ENCODE data around the gene CDCP2.
"Not testable (repeated sequence)": the region's sequence is repeated elsewhere in the genome, so short reads cannot be mapped to it uniquely, and the experiment has no call there.

CDCP2 gene

DNA sequence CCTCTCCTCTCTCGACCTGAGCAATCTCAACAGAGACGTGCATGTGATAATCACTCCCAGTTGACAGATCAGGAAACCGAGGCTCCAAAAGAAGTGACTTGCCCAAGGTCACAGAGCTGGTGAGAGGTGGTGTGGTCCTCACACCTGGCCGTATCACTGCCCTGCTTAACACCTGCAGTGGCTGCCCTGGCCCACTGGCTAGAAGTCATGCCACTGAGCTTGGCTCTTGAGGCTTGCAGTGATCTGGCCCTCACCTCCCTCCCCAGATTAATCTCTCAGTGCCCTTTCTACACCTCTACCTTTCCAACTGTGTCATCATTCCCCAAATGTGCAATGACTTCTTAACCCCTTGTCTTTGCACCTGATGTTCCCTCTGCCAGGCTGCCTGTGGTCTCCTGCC lies 38.8 kb downstream of the CDCP2 start:
- no peak for DNase-seq

DNA sequence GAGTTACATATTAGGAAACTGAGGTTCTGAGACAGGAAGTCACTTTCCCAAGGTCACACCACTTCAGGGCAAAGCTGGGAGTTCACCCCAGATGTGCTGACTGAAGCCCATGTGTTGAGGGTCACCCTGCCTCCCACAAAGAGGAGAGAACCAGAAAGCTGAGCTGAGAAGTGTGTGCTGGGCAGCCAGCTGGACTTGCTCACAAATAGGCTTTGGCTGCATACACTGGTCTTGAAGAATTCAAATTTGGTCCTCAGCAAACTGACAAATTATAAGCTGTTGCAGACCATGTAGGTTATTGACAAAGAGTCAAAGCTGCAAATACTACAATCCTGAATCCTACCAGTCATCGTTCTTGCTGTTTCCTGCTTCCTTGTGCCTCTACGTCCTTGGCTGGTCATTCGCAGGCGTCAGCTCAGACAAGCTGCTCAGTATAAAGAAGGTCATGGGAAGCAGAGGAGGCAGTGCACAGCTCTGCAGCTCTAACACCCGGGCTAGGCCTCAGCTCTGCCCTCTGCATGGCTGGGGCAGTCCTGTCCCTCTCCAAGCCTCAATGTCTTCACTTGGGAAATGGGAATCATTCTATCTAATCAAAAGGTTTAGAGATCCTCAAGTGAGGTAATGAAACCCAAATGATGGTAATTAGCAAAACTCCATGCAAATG lies 40.0 kb downstream of the CDCP2 start:
- no peak for DNase-seq

DNA sequence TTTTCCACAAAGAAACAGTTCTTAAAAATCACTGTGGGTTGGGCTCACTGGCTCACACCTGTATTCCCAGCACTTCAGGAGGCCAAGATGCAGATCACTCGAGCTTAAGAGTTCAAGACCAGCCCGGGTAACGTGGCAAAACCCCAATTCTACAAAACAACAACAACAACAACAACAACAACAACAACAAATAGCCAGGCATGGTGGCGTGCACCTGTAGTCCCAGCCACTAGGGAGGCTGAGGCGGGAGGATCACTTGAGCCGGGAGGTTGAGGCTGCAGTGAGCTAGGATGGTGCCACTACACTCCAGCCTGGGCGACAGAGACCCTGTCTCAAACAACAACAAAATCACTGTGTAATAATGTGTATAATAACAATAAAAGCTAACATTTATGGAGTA lies 40.8 kb downstream of the CDCP2 start:
- DNase-seq, result no peak

DNA sequence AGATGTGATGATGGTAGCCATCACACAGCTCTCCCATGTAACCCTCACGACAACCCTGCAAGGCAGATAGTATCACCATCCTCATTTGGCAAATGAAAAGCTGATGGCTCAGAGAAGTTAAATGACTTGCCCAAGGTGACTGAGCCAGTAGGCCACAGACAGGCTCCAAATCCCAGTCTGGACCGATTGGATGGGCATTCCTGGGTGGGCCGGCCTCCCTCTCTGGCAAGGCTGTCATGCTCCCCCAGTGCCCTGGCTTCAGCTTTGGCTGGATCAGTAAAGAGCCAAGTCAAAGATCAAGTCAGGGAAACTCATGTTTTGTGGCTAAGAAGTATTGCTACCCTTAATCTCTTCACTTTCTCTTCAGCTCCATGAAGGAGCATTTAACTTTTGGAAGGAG lies 41.2 kb downstream of the CDCP2 start:
- DNase-seq, result no peak

DNA sequence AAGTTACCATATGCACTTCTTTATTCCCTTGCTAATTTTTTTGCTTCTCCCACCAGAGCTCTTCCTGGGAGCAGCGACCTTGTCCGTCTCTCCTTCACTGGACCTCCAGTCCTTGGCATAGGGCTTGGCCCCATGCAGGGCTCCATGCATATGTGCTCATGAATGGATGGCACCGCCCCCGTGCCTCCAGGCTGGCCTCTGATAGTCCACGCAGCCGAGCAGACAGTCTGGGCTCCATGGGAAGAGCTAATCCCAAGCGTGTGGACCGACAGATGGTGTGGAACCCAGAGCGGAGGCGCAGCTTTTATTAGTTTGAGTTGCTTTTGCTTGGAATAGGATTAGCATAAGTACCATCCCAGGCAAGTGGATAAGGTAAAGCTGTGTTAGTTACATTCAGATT lies 41.8 kb downstream of the CDCP2 start:
- no peak for DNase-seq

DNA sequence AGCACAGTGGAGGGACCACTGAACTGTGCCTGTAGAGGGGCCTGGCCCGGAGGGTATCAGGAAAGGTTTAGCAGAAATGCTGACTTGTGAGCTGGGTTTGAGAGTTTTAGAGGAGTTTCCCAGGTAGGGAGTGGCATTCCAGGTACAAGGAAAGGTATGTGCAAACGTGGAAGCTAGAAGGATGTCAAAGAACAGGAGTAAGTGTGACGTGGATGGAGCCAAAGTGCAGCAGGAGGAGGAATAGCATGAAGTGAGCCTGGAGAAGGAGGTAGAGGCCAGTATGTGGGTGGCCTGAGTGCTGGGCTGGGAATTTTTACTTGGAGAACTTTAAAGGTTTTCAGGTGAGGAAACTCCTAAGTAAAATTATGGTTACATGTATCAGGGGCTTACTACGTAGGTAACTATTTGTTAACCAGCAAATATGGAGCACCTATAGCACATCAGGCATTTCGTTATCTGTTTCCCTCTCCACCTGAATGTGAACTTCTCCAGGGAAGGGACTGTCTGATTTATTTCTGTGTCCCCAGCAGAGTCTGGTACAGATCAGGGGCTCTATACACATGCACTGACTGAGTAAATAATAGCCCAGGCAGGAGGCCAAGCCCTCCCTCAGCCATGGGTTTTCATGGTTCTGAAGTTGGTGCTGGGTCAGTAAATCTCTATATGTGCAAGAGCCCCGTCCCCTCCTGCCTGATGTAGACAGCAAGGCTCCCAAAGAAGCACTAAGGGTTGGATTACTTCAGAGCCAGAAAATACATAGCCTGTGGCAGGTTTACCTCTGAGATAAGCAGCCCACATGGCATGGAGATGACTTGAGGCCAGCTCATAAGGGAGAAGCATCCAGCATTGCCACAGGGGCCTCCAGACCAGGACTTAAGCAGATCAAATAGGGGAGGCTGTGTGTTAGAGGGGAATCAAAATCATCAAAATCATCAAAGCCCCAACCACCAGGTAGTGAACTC lies 43.4 kb downstream of the CDCP2 start:
- no peak for DNase-seq

DNA sequence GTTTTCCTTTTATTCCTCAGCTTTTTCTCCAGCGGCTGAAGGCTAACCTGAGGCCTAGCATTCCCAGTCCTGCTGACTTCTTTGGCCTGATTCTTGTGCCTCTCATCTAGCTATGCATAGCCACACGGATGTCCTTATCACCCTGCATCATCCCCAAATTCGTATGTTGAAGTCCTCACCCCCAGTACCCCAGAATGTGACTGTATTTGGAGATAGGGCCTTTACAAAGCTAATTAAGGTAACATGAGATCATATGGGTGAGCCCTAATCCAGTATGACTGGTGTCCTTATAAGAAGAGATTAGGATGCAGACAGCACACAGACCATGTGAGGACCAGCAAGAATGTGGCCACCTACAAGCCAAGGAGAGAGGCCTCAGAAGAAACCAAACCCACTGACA lies 44.6 kb downstream of the CDCP2 start:
- no peak for DNase-seq

DNA sequence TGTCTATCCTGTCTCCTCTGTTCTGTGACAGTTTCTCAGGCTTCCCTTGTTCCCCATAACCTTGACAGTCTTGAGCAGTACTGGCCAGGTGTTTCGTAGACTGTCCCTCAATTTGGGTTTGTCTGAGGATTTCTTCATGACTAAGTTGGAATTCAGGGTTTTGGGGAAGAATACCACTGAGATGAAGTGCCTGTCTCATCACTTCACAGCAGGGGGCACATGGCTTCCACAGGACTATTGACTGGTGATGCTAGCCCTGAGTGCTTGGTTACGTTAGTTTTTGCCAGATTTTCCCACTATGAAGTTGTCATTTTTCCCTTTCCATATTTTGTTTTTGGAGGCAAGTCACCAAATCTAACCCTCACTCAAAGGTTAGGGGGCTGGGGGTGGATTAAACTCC lies 45.7 kb downstream of the CDCP2 start:
- DNase-seq, result no peak

DNA sequence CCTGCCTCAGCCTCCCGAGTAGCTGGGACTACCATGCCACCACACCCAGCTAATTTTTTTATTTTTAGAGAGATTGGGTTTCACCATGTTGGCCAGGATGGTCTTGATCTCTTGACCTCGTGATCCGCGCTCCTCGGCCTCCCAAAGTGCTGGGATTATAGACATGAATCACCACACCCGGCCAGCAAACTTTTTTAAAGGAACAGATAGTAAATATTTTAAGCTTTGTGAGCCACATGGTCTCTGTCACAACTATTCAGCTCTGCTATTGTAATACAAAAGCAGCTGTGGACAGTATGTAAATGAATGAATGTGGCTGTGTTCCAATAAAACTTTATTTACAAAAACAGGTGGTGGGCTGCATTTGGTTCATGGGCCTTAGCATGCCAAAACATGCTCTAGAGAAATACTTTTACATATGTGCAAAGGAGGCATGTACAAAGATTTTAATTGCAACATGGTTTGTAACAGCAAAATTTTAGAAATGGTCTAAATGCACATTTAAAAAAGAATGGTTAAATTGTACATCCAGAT lies 47.0 kb downstream of the CDCP2 start:
- DNase-seq, result no peak

DNA sequence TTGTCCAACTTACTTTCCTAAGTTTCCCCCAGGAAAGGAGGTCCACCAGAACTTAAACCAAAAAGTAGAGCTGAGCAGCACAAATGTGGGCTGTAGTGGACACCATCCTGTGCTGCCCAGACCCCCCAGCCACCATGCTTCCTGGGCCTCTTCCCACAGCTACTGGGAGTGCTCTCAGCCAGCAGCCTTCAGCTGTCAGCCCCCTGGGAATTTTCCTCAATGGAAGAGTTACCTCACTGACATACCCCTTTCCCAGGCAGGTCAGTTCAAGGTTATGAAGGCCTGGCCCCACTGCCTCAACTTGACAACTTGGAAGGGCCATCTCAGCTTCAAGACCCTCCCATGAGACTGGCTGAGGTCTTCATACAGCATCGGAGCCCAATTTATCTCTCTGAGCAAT lies 47.7 kb downstream of the CDCP2 start:
- DNase-seq, result no peak

DNA sequence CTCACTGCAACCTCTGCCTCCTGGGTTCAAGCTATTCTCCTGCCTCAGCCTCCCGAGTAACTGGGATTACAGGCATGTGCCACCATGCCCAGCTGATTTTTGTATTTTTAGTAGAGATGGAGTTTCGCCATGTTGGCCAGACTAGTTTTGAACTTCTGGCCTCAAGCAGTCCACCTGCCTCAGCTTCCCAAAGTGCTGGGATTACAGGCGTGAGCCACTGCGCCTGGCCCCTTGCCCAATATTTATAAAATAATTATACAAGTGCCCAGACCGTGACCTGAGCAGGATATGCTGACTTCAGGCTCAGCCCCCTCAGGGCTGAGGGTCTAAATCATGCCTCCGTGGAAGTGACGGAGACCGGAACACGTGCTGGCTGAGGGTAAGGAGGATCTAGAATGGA lies 48.2 kb downstream of the CDCP2 start:
- not testable (repeated sequence) for DNase-seq

DNA sequence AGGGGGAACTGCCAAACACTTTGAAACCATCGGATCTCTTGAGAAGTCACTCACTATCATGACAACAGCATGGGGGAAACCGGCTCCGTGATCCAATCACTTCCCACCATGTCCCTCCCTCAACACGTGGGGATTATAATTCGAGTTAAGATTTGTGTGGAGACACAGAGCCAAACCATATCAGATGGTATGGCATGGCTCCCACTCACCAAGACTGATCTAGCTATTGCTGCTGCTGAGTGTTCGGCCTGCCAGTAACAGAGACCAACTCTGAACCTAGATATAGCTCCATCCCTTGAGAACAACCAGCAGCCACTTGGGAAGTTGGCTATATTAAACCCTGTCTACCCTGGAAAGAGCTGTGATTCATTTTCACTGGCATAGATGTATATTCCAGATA lies 49.4 kb downstream of the CDCP2 start:
- DNase-seq, result no peak

DNA sequence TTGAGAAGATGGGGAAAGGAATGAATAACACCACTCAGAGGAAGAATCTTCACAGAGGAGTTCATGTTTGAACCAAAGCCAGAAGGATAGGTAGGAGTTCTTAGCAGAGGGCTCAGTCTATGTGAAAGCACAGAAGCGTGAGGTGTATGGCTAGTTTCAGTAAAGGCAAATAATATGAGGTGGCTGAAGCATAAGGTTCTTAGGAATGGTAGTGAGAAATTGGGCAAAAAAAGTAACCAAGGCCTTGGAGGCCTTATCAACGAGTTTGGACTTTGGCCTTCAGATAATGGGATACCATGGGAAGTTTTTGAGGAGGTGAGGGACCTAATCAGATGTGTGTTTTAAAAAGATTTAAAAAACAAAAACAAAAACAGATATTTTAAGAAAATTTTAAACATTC lies 52.3 kb downstream of the CDCP2 start:
- DNase-seq, result no peak

DNA sequence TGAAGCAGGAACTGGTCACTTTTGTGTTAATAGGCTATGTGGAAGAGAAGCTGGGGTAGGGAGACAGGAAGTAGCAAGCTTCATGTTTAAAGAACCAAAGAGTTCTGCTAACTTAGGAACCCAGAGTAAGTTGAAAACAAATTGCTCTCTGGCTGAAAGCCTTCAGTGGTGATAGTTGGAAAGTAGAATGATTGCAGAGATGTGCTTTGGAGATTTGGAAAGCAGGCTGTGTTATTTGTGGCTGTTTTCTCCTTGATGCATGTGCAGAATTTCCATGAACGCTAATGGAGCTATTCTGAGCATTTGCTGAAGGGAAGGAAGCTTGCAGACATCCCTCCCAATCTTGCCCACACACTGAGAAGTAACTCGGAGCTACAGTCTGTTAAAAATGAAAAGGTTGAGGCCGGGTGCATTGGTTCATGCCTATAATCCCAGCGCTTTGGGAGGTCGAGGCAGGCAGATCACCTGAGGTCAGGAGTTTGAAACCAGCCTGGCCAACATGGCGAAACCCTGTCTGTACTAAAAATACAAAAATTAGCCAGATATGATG lies 53.7 kb downstream of the CDCP2 start:
- no peak for DNase-seq

DNA sequence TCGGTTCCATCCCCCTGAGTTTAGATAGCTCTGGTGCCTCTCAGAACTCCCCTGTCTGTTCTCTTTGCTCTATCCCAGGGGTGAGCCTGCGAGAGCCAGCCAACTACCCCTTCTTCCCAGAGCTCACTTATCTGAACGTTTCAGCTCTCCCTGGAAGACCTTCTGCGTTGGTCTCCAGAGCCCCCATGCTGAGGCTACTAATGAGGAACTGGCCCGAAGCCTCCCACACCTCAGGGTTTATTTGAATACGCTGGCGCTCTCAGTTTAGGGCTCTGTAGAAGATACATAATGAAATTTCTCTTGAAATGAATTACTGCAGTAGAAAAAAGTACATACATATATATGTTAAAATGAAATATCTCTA lies 55.9 kb downstream of the CDCP2 start:
- DNase-seq, result no peak

DNA sequence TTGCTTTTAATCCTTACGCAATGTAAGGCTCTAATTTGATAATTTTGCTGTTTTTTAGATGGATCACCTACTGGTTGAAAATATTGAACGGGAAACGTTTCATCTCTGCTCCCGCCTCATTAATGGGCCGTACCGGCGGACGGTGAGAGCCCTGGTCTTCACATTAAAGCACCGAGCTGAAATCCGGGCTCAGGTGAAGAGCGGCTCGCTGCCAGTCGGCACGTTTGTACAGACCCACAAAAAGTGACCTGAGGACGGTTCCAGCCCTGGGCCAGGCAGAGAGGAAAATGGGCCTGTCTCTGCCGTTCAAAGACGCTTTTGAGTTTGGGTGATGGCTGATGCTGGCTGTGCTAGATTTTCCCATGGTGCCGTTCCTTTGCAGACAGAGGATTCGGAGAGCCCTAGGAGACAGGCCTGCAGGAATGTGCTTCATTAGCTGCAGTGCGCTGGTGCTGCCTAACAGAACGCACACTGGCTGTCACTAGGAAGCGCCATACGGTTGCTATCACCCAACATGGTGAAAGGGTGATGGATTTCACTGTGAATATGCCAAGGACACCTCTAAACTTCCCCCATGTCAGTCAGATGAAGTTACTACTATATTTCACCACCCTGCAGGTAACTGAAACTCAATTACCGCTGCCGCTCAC lies 56.4 kb downstream of the CDCP2 start:
- DNase-seq, result no peak

DNA sequence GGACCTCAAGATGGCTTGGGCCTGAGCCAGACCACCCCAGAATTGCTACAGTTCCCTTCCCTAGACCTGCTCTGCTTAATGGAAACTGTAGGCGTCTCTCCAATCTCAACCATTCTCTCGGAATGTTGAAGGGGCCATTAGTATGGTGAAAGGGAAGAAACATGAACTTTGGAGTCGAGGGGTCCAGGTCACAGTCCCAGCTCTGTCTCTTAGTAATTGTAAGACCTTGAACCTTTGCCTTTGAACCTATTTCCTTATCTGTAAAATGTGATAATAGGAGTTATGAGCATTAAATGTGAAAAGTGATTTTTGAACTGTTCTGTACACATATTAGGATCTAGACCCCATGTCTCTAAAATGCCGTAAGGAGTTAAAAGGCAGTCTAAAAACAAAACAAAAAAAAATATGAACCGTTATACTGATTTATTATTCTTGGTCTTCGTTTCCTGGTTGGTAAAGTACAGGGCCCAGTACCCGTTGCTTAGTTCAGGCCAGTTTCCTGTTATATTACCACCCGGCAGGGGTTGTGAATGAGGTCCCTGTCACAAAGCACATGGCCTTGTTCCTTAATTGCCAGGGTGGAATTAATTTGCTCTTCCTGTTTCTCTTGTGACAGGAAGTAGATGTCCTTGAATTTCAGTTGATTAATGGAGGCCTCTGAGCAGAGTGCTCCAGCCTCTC lies 57.1 kb downstream of the CDCP2 start:
- DNase-seq, result no peak

DNA sequence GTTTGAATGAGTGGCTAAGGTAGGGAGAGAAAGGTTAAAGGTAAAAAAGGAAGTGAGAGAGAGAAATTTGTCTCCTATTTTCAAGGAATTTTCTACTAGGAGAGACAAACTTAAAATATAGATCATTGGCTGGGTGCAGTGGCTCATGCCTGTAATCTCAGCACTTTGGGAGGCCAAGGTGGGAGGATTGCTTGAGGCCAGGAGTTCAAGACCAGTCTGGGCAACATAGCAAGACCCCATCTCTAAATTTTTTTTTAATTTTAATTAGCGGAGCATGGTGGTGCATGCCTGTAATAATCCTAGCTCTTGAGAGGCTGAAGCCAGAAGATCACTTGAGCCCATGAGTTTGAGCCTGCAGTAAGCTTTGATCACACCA lies 58.1 kb downstream of the CDCP2 start:
- DNase-seq, result not testable (repeated sequence)

DNA sequence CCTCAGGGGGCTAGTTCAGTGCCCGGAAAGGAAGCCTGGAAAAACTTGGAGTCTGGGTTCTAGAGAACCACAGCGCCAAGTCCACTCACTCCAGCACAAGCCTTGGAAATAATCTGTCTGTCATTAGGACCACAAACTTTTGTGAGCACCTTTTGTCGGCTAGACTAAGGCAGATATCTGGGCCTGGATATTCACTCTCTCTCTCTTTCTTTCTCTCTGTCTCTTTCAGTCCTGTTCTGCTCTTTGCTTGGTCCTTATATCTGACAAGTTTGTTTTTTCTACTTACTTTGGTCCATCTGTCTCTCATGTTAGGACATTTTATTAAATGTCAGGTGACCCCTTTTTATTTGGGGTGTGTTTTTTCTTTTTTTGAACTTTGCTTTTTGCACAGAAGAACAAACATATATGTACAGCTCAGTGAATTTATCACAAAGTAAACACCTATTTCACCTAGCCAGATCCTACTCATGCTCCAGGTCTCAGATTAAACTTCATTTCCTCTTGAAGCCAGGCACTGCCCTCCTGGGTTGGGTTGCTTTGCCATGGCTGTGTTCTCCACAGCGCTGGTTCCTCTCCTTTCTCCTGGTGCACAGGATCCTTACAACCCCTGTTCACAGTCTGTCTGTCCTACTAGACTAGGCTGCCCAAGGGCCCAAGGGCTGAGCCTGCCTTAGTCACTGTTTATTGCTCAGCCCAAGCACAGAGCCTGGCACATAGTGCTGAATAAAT lies 58.6 kb downstream of the CDCP2 start:
- no peak for DNase-seq

DNA sequence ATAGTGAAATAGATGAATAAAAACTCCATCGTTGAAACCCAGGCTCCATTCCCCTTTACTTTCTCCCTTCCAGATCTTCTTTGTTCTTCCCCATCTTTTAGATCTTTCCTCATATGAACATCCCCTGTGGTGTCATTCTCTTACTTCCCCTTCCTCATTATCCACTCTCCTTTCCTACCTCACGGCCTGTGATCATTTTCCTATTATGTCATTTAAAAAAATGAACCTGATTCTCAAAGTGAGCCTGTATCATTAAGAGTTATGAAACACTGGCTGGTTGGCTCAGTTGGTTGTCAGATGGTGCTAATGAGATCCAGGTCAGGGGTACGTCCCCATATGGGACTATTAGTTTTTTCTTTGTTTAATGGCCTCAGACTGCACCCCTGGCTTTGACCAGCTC lies 61.1 kb downstream of the CDCP2 start:
- DNase-seq, result no peak

DNA sequence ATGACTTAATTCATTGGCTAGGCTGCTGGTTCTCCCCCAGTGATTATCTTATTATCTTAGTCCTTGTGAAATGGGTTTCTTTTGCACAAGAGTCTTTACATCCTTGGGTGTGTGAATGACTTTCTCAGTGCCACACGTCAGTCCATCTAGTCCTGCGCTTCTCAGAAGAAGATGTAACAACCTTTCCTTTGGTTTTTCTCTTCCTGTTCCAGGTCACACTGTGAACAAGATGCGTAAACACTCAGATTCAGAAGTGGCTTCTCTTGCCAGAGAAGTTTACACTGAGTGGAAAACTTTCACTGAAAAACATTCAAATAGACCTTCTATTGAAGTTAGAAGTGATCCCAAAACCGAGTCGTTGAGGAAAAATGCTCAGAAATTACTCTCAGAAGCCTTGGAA lies 64.4 kb downstream of the CDCP2 start:
- DNase-seq, result no peak

DNA sequence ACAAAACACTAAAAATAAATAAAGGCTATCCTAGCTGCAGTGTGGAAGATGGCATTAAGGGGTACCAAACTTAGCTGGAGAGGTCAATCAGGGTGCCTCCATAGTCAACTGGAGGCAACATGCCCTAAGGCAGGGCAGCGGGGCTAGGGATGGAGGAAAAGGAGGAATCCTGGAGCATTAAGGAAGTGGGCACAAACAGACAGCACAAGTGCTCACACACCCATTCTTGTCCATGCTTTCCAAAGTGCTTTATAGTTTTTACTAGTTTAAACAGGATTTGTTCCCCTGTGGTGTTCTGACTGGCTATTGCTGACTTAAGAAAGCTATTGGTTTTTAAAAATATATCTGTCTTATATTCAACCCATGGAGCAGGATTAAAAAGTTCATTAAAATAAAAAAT lies 66.0 kb downstream of the CDCP2 start:
- no peak for DNase-seq

All from NCI-H1105 (cell line).